ENCODE measurements around the gene PHC2. TPM values are rescaled to one million over a fixed set of nuclear protein-coding genes. Genes with fewer than 3 reads are reported as not detected.

The PHC2 gene
- total RNA-seq, 1 experiment from 2014 or later = 9.4 TPM

DNA sequence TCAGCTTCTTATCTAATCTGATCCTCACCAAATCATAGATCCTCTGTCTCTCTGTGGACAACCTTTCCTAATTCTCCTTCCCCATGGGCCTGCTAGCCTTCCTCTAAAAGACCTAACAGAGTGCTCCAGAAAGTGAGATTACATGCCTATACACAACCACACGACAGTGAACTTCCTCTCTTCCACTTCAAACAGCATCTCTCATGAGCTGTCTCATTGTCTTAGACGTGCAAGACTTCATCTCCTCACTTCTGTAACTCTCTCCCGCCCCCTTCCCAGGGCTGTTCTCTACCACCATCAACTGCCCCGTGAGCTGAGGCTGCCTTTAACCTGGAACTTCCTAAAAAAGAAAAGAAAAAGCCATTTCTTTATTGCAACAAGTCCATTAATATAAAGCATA is 95.9 kb downstream of the PHC2 start:
- H2AFZ ChIP-seq (ENCODE audit: low read length) = no peak overlapping the region
- Mint-ChIP-seq H3K4me3 (no peak overlapping the region), H3K27ac (no peak overlapping the region), H3K36me3 (ENCODE audit: insufficient read depth in 1 of 3, low read depth in 3 of 3) (peaks cover 0 to 21% (median 0%) of the 10 kb centered on the region in 3 experiments; a peak in 3 of 7 replicates), H3K4me1 (peaks cover 28 to 40% of the 10 kb centered on the region in 2 experiments), H3K9me3 (no peaks in the 10 kb centered on the region), H3K27me3 (ENCODE audit: low read depth) (peaks cover 6% of the 10 kb centered on the region)
- no peaks in the 10 kb centered on the region for H3K23me2 ChIP-seq (ENCODE audit: insufficient read length, low read depth, low read length, poor library complexity, severe bottlenecking)
- no peaks in the 10 kb centered on the region for H3K9me3 ChIP-seq (ENCODE audit: control insufficient read depth, low read depth, low read length)
- TF ChIP-seq, protein P1, sequence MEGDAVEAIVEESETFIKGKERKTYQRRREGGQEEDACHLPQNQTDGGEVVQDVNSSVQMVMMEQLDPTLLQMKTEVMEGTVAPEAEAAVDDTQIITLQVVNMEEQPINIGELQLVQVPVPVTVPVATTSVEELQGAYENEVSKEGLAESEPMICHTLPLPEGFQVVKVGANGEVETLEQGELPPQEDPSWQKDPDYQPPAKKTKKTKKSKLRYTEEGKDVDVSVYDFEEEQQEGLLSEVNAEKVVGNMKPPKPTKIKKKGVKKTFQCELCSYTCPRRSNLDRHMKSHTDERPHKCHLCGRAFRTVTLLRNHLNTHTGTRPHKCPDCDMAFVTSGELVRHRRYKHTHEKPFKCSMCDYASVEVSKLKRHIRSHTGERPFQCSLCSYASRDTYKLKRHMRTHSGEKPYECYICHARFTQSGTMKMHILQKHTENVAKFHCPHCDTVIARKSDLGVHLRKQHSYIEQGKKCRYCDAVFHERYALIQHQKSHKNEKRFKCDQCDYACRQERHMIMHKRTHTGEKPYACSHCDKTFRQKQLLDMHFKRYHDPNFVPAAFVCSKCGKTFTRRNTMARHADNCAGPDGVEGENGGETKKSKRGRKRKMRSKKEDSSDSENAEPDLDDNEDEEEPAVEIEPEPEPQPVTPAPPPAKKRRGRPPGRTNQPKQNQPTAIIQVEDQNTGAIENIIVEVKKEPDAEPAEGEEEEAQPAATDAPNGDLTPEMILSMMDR (conservative IDR thresholded peaks at IDR 0.05) = no peak
- H2BK15ac ChIP-seq (ENCODE audit: low read depth, low read length) = no peak overlapping the region
- no peak for DNase-seq
- no peak overlapping the region for H4K5ac ChIP-seq (ENCODE audit: insufficient read length, low read depth, low read length)
- no peak overlapping the region for H2BK20ac ChIP-seq (ENCODE audit: low read depth, low read length, poor library complexity, severe bottlenecking)
- no peaks in the 10 kb centered on the region for H3K27me3 ChIP-seq (ENCODE audit: insufficient read depth, low read length)
- no peak overlapping the region for H3K14ac ChIP-seq (ENCODE audit: insufficient read depth, low read length)
- H2BK5ac ChIP-seq (ENCODE audit: insufficient read length, low read length) = no peak overlapping the region
- no peaks in the 10 kb centered on the region for H4K20me1 ChIP-seq (ENCODE audit: control insufficient read depth, insufficient read depth, insufficient read length)
- H3K79me1 ChIP-seq (ENCODE audit: insufficient read depth, low read depth, low read length, poor library complexity, severe bottlenecking) = no peaks in the 10 kb centered on the region
- H3K18ac ChIP-seq (ENCODE audit: insufficient read length, low read depth, low read length) = no peak overlapping the region
- no peak overlapping the region for H3K4me2 ChIP-seq (ENCODE audit: insufficient read depth, insufficient read length, low read length)
- no peak overlapping the region for H3K56ac ChIP-seq (ENCODE audit: insufficient read length, low read depth, low read length)
- H4K91ac ChIP-seq (ENCODE audit: insufficient read length, low read depth, low read length) = no peak overlapping the region
- H4K8ac ChIP-seq (replicated peaks; ENCODE audit: insufficient read length, low read depth, low read length) = no peak overlapping the region
- H3K23ac ChIP-seq (ENCODE audit: insufficient read length, low read depth, low read length) = no peak overlapping the region
- H2AK5ac ChIP-seq (ENCODE audit: insufficient read length, low read length) = no peak overlapping the region
- no peak overlapping the region for H3K4ac ChIP-seq (ENCODE audit: low read depth, low read length)
- peaks cover 4% of the 10 kb centered on the region; the same call in 1 of the 2 replicates for H3K4me1 ChIP-seq (ENCODE audit: insufficient read depth, low read length)
- no peaks in the 10 kb centered on the region for H3K79me2 ChIP-seq (ENCODE audit: insufficient read depth, low read length)
- H2BK120ac ChIP-seq (ENCODE audit: low read depth, low read length, poor library complexity, severe bottlenecking) = no peak overlapping the region
- H3K27ac ChIP-seq (ENCODE audit: insufficient read length, low read depth, low read length) = no peak overlapping the region
- H2BK12ac ChIP-seq (ENCODE audit: insufficient read length, low read depth, low read length) = no peak overlapping the region
- H3K9ac ChIP-seq (ENCODE audit: extremely low read depth, insufficient read length, low read length) = no peak overlapping the region
- no CpG with 5 or more reads among the region's 4 CpGs for WGBS (ENCODE audit: extremely low coverage, insufficient read length, low lambda C conversion rate)
- H3T11ph ChIP-seq (ENCODE audit: low read length) = no peak overlapping the region

Measured in H9 (cell line).